ENCODE data around the gene FHL3. TPM values are rescaled to one million over a fixed set of nuclear protein-coding genes. Genes with fewer than 3 reads are reported as not detected.

Gene FHL3
- total RNA-seq, 1 donor from 2014 or later, result 22.4 TPM

GRCh38 chr1:38021969-38022368, 16.7 kb upstream of the FHL3 start:
- Histone ChIP-seq H3K27me3 (no peaks in the 10 kb centered on the region), H3K36me3 (peaks cover 92% of the 10 kb centered on the region), H3K4me1 (no peaks in the 10 kb centered on the region), H3K4me3 (no peak overlapping the region), H3K9me3 (no peaks in the 10 kb centered on the region), H3K27ac (no peak overlapping the region)
- ATAC-seq (no peak), DNase-seq (no peak)
- no peak for TF ChIP-seq CTCF (IDR thresholded peaks at IDR 0.05)
- intact Hi-C loops (cut with DNase I), result loop anchor here (10.0 kb wide), 1 partner anchor 813 kb away; no protein-coding TSS in a partner anchor

GRCh38 chr1:38020396-38020795, 15.1 kb upstream of the FHL3 start:
- no peaks in the 10 kb centered on the region for H3K9me3 ChIP-seq
- ATAC-seq (no peak), DNase-seq (no peak)
- no peak for TF ChIP-seq CTCF (IDR thresholded peaks at IDR 0.05)
- no peaks in the 10 kb centered on the region for H3K27me3 ChIP-seq
- no peak overlapping the region for H3K4me3 ChIP-seq
- peaks cover 14% of the 10 kb centered on the region for H3K4me1 ChIP-seq
- peaks cover 98% of the 10 kb centered on the region for H3K36me3 ChIP-seq
- intact Hi-C loops (cut with DNase I), result loop anchor here (10.0 kb wide), 1 partner anchor 814 kb away; no protein-coding TSS in a partner anchor
- H3K27ac ChIP-seq, result no peak overlapping the region

- H3K9me3 ChIP-seq, result no peaks in the 10 kb centered on the region
- H3K4me1 ChIP-seq, result peaks cover 29% of the 10 kb centered on the region
- H3K27ac ChIP-seq, result no peak overlapping the region
- intact Hi-C loops (cut with DNase I), result no loop called here
- H3K36me3 ChIP-seq, result peaks cover 86% of the 10 kb centered on the region
- TF ChIP-seq CTCF (IDR thresholded peaks at IDR 0.05), result peak; percentile 55
- ATAC-seq (no peak), DNase-seq (no peak)
- no peaks in the 10 kb centered on the region for H3K27me3 ChIP-seq
- no peak overlapping the region for H3K4me3 ChIP-seq
Observed at GRCh38 chr1:38018864-38019343, 13.6 kb upstream of the FHL3 start.

- Histone ChIP-seq H3K27ac (peak overlapping the region; percentile 32), H3K4me3 (no peak overlapping the region), H3K9me3 (no peaks in the 10 kb centered on the region), H3K27me3 (no peaks in the 10 kb centered on the region), H3K4me1 (peaks cover 41% of the 10 kb centered on the region), H3K36me3 (peaks cover 58% of the 10 kb centered on the region)
- DNase-seq (peak; percentile 9), ATAC-seq (no peak)
- intact Hi-C loops (cut with DNase I), result no loop called here
- TF ChIP-seq CTCF (IDR thresholded peaks at IDR 0.05), result no peak
Observed at GRCh38 chr1:38015978-38016725, 10.8 kb upstream of the FHL3 start.

GRCh38 chr1:38014724-38015424, 9.6 kb upstream of the FHL3 start:
- intact Hi-C loops (cut with DNase I), result no loop called here
- H3K27me3 ChIP-seq, result no peaks in the 10 kb centered on the region
- no peak overlapping the region for H3K27ac ChIP-seq
- ATAC-seq, result no peak
- no peak for TF ChIP-seq CTCF (IDR thresholded peaks at IDR 0.05)
- peaks cover 45% of the 10 kb centered on the region for H3K36me3 ChIP-seq
- H3K9me3 ChIP-seq, result no peaks in the 10 kb centered on the region
- peaks cover 41% of the 10 kb centered on the region for H3K4me1 ChIP-seq
- no peak overlapping the region for H3K4me3 ChIP-seq
- peak; percentile 40 for DNase-seq

All from upper lobe of right lung (tissue), 1 donor.